IMR-90 (cell line): ENCODE data around the gene ERC2. TPM values are rescaled to one million over a fixed set of nuclear protein-coding genes. Genes with fewer than 3 reads are reported as not detected.

ENCODE experiments used
- ATAC-seq: fragments of 200-7000 bp; cut with Tn5 transposase; 2 replicates; pipeline ENCODE4 v1.9.1; 2020; ENCODE audit warnings: low read depth, mild to moderate bottlenecking, moderate library complexity
- BruUV-seq: library from RNA; stranded (reverse); fragments of 400-500 nt; replicated peaks from 2 replicates; lab custom pipeline; 2021; lab: Mats Ljungman, UMichigan
- CTCF ChIA-PET: fragments of 300-600 bp; formaldehyde crosslinking; extraction: SDS; loops from one replicate; lab custom pipeline; 2021; ENCODE audit warnings: antibody characterized with exemption; lab: Yijun Ruan, JAX
- POLR2A ChIA-PET: fragments of 300-600 bp; sonication (Branson Sonifier 250); formaldehyde crosslinking; loops from one replicate; lab custom pipeline; 2022; ENCODE audit warnings: antibody characterized with exemption; ENCODE audit not compliant: unreplicated experiment; lab: Charles Lee
- DNase-seq: peaks from one replicate; pipeline ENCODE4 v3.0.0; 2013
- H2AFZ ChIP-seq: replicated peaks from 2 replicates; pipeline ENCODE3; 2013; ENCODE audit warnings: low read length, mild to moderate bottlenecking; ENCODE audit not compliant: poor library complexity
- H2AK5ac ChIP-seq: 2 replicates; pipeline ENCODE4 v1.6.1; 2013; ENCODE audit warnings: low read depth, low read length, inconsistent platforms
- H2AK9ac ChIP-seq: replicated peaks from 2 replicates; pipeline ENCODE3; 2013; ENCODE audit warnings: mild to moderate bottlenecking, low read depth, low read length, moderate library complexity; ENCODE audit not compliant: poor library complexity
- H2BK120ac ChIP-seq: 2 replicates; pipeline ENCODE4 v1.6.1; 2013; ENCODE audit warnings: low read depth, low read length, inconsistent platforms
- H2BK15ac ChIP-seq: 3 replicates; pipeline ENCODE4 v1.6.1; 2013; ENCODE audit warnings: low read depth, low read length, inconsistent platforms
- H2BK20ac ChIP-seq: 2 replicates; pipeline ENCODE4 v1.6.1; 2013; ENCODE audit warnings: low read depth, mild to moderate bottlenecking, inconsistent platforms, low read length, moderate library complexity
- H2BK5ac ChIP-seq: 2 replicates; pipeline ENCODE4 v1.6.1; 2013; ENCODE audit warnings: mild to moderate bottlenecking, low read depth, low read length, inconsistent platforms; ENCODE audit not compliant: poor library complexity, severe bottlenecking
- H3K14ac ChIP-seq: replicated peaks from 2 replicates; pipeline ENCODE4 v1.6.1; 2013; ENCODE audit warnings: low read depth, low read length, inconsistent platforms
- H3K18ac ChIP-seq: 2 replicates; pipeline ENCODE4 v1.6.1; 2013; ENCODE audit warnings: low read depth, low read length, control low read depth
- H3K23ac ChIP-seq: 2 replicates; pipeline ENCODE4 v1.6.1; 2013; ENCODE audit warnings: low read depth, low read length, inconsistent platforms
- H3K27ac ChIP-seq: 2 replicates; pipeline ENCODE4 v1.5.1; 2013; ENCODE audit warnings: mild to moderate bottlenecking, control low read depth, low read length; ENCODE audit not compliant: insufficient read depth
- H3K27me3 ChIP-seq: 2 replicates; pipeline ENCODE4 v1.6.1; 2013; ENCODE audit warnings: low read length; ENCODE audit not compliant: control insufficient read depth, insufficient read depth
- H3K36me3 ChIP-seq: 2 replicates; pipeline ENCODE4 v1.6.1; 2013; ENCODE audit warnings: low read length, mixed read lengths; ENCODE audit not compliant: control insufficient read depth, insufficient read depth
- H3K4ac ChIP-seq: 2 replicates; pipeline ENCODE4 v1.6.1; 2013; ENCODE audit warnings: low read depth, low read length, inconsistent platforms
- H3K4me1 ChIP-seq: 2 replicates; pipeline ENCODE4 v1.6.1; 2013; ENCODE audit warnings: low read length, mixed read lengths; ENCODE audit not compliant: control insufficient read depth, insufficient read depth
- H3K4me2 ChIP-seq: 2 replicates; pipeline ENCODE4 v1.6.1; 2013; ENCODE audit warnings: low read depth, mild to moderate bottlenecking, control low read depth, low read length, moderate library complexity
- H3K4me3 ChIP-seq: 2 replicates; pipeline ENCODE4 v1.5.1; 2013; ENCODE audit warnings: low read depth, mild to moderate bottlenecking, control low read depth, low read length, moderate library complexity; ENCODE audit not compliant: insufficient read depth
- H3K56ac ChIP-seq: 2 replicates; pipeline ENCODE4 v1.6.1; 2013; ENCODE audit warnings: low read length, inconsistent platforms; ENCODE audit not compliant: insufficient read depth; ENCODE audit errors: extremely low read depth
- H3K79me1 ChIP-seq, 2 experiments: 2 replicates each; pipeline ENCODE4 v1.6.1; 2013; ENCODE audit warnings: low read length in 2 of 2, inconsistent platforms in 1 of 2, low read depth in 1 of 2
- H3K9ac ChIP-seq: 2 replicates; pipeline ENCODE4 v1.6.1; 2013; ENCODE audit warnings: low read depth, low read length, control low read depth
- H3K9me1 ChIP-seq: 2 replicates; pipeline ENCODE4 v1.6.1; 2013; ENCODE audit warnings: low read length, inconsistent platforms; ENCODE audit not compliant: insufficient read depth
- H3K9me3 ChIP-seq: 2 replicates; pipeline ENCODE4 v1.6.1; 2013; ENCODE audit warnings: low read length; ENCODE audit not compliant: control insufficient read depth, insufficient read depth
- H4K20me1 ChIP-seq: 2 replicates; pipeline ENCODE4 v1.6.1; 2013; ENCODE audit warnings: low read length, inconsistent platforms; ENCODE audit not compliant: insufficient read depth
- H4K5ac ChIP-seq: 2 replicates; pipeline ENCODE4 v1.6.1; 2013; ENCODE audit warnings: mild to moderate bottlenecking, low read depth, low read length, control low read depth
- H4K8ac ChIP-seq, 2 experiments: 2 replicates each; pipeline ENCODE4 v1.6.1; 2013; ENCODE audit warnings: low read depth in 2 of 2, low read length in 2 of 2, control low read depth in 1 of 2, inconsistent platforms in 1 of 2
- H4K91ac ChIP-seq: 2 replicates; pipeline ENCODE4 v1.6.1; 2013; ENCODE audit warnings: low read depth, low read length, inconsistent platforms; ENCODE audit not compliant: insufficient read depth
- MAZ ChIP-seq: IDR thresholded peaks from 2 replicates; pipeline ENCODE4 v1.6.1; 2012; ENCODE audit warnings: low read depth, mild to moderate bottlenecking, low read length, improper control_type of control experiment, moderate library complexity, borderline replicate concordance
- RAD21 ChIP-seq: IDR thresholded peaks from 2 replicates; pipeline ENCODE4 v1.6.1; 2012; ENCODE audit warnings: low read length, improper control_type of control experiment
- RCOR1 ChIP-seq: IDR thresholded peaks from 2 replicates; pipeline ENCODE4 v1.6.1; 2012; ENCODE audit warnings: mild to moderate bottlenecking, low read length, improper control_type of control experiment; ENCODE audit not compliant: insufficient replicate concordance
- WGBS, 2 experiments: methylation state at CpG; one replicate each; pipeline versions ENCODE4 v1.1.5 to v1.1.7; 2013; ENCODE audit warnings: missing lambda C conversion rate in 2 of 2; ENCODE audit not compliant: insufficient read length in 1 of 2; ENCODE audit errors: extremely low coverage in 2 of 2; 5-methylcytosine and 5-hydroxymethylcytosine counted together
- dilution Hi-C: fragments of 300-500 bp; cut with HindIII; formaldehyde crosslinking; loops from one replicate; pipeline ENCODE4 v1.14.3; 2018; ENCODE audit warnings: low sequenced_read_pairs; ENCODE audit not compliant: unreplicated experiment
- in situ Hi-C: fragments of 300-500 bp; cut with MboI; formaldehyde crosslinking; loops from 3 replicates; pipeline ENCODE4 v1.14.3; 2019; ENCODE audit warnings: low sequenced_read_pairs, inconsistent platforms, mixed read lengths
- intact Hi-C: fragments of 100-400 bp; cut with micrococcal nuclease; formaldehyde crosslinking; loops from 2 replicates; pipeline ENCODE4 v1.10.0; 2022
- polyA plus RNA-seq, 3 experiments: library from polyadenylated mRNA; depleted of rRNA; stranded (reverse); fragments of >200 nt; gene quantifications; 2 replicates each; pipeline ENCODE4 v1.2.3, GENCODE V29; 2012; ENCODE audit warnings: low replicate concordance in 1 of 3
- total RNA-seq: library from RNA; depleted of rRNA; stranded (reverse); fragments of >200 nt; gene quantifications from 2 replicates; pipeline ENCODE4 v1.2.3, GENCODE V29; 2012

The ERC2 gene
- total and polyA plus RNA-seq, 2 of the 4 experiments (the other 2 are of a cell fraction) = 0.17 to 0.18 TPM

DNA sequence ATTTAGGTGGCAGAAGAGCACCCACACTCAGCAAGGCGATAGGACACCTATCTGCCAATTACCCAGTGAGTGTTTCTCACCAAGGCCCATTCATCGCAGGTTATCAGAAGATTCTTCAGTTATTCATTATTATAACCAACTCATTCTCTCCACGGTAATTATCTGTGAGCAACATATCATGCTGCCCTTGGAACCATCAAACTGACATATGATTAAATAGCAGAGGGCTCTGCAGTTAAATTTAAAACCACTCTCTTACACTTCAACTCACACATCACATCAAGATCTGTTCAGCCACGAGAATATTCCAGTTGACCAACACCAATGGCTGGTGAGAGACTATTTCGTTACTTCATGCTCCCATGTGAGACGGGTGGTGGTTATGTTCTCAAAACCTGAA lies 489.3 kb downstream of the ERC2 start:
- Histone ChIP-seq H3K27me3 (no peaks in the 10 kb centered on the region; the same call in 1 of the 2 replicates), H3K4me1 (no peaks in the 10 kb centered on the region), H3K56ac (no peak overlapping the region), H3K4me3 (no peak overlapping the region), H3K36me3 (no peaks in the 10 kb centered on the region), H4K20me1 (no peaks in the 10 kb centered on the region), H2BK20ac (no peak overlapping the region), H2AK5ac (no peak overlapping the region), H3K18ac (no peak overlapping the region), H2BK5ac (no peak overlapping the region), H3K23ac (no peak overlapping the region), H3K79me1 (no peaks in the 10 kb centered on the region), H2BK120ac (no peak overlapping the region), H4K91ac (no peak overlapping the region), H3K4me2 (no peak overlapping the region), H3K9ac (no peak overlapping the region), H4K8ac (no peak overlapping the region), H2AK9ac (no peak overlapping the region), H4K5ac (no peak overlapping the region), H2AFZ (no peak overlapping the region), H2BK15ac (no peak overlapping the region), H3K9me1 (no peaks in the 10 kb centered on the region), H3K27ac (no peak overlapping the region), H3K9me3 (no peaks in the 10 kb centered on the region), H3K4ac (no peak overlapping the region), H3K14ac (no peak overlapping the region)
- TF ChIP-seq RAD21 (no peak), MAZ (no peak), RCOR1 (no peak)
- intact Hi-C loops (no loop called here), in situ Hi-C loops (no loop called here), dilution Hi-C loops (no loop called here)
- ATAC-seq (no peak), DNase-seq (no peak)
- ChIA-PET CTCF (interaction anchor here (0.7 kb wide), 1 partner anchor 16 kb away, joined by 3 read pairs; no protein-coding TSS in a partner anchor), POLR2A (no interaction called here)
- 51% methylated on average over 2 of the region's 6 CpGs; no CpG with 5 or more reads in 1 of the 2 experiments for WGBS, 2 experiments
- BruUV-seq = no TSS peak
